ENCODE measurements around the gene YOD1.

- TF ChIP-seq CTCF (IDR thresholded peaks at IDR 0.05; ENCODE audit: poor library complexity, severe bottlenecking): no peak
- no peak for TF ChIP-seq RAD21 (conservative IDR thresholded peaks at IDR 0.05)
- no peak for TF ChIP-seq POLR2AphosphoS5 (IDR thresholded peaks at IDR 0.05)
- no peak for TF ChIP-seq EP300 (conservative IDR thresholded peaks at IDR 0.05; ENCODE audit: poor library complexity, severe bottlenecking)
These were observed 30.1 kb upstream of the YOD1 start for GRCh38 chr1:207081088-207081487.

Data from neural cell (in vitro differentiated cells).